Activated CD4-positive, alpha-beta T cell treated with anti-CD3 and anti-CD28 coated beads for 4 hours (primary cell): ENCODE results near the gene CDT1.
A peak's percentile ranks its signal among the peaks of the same experiment; 100 is the strongest.

Experiments
- DNase-seq, 2 donors: peaks; one replicate each; pipeline ENCODE4 v3.0.0-alpha.2; 2020

Gene CDT1

GRCh38 chr16:88806491-88807111 lies 3.0 kb downstream of the CDT1 start:
- no peak for DNase-seq

GRCh38 chr16:88807142-88807625 lies 3.6 kb downstream of the CDT1 start:
- no peak for DNase-seq

- DNase-seq, result no peak
Measured at GRCh38 chr16:88807626-88808453, 4.3 kb downstream of the CDT1 start.

- no peak for DNase-seq
Measured at GRCh38 chr16:88809068-88809675, 5.6 kb downstream of the CDT1 start.

GRCh38 chr16:88809676-88810165 lies 6.1 kb downstream of the CDT1 start:
- no peak for DNase-seq

GRCh38 chr16:88810166-88810911 lies 6.8 kb downstream of the CDT1 start:
- no peak for DNase-seq

- DNase-seq, result peak; percentile 58 to 62
Measured at GRCh38 chr16:88810912-88811768, 7.6 kb downstream of the CDT1 start.

- peak; percentile 95 to 98 for DNase-seq
Measured at GRCh38 chr16:88811769-88812512, 8.4 kb downstream of the CDT1 start, which contains the start of gene APRT. TSS of gene APRT (minus strand) at chr16:88811928. CDS start at chr16:88811899, 29 bp downstream.

GRCh38 chr16:88812513-88813268 lies 9.1 kb downstream of the CDT1 start:
- no peak for DNase-seq

- DNase-seq, result no peak
Measured at GRCh38 chr16:88813269-88814143, 9.9 kb downstream of the CDT1 start.

GRCh38 chr16:88814144-88814502 lies 10.5 kb downstream of the CDT1 start:
- no peak for DNase-seq

GRCh38 chr16:88815227-88815626 lies 11.6 kb downstream of the CDT1 start:
- DNase-seq, result no peak

GRCh38 chr16:88815901-88816589 lies 12.5 kb downstream of the CDT1 start:
- peak; percentile 42 to 52 for DNase-seq

- DNase-seq, result no peak
Measured at GRCh38 chr16:88816736-88817535, 13.3 kb downstream of the CDT1 start.

GRCh38 chr16:88817785-88818574 lies 14.4 kb downstream of the CDT1 start:
- DNase-seq, result no peak

- no peak for DNase-seq
Measured at GRCh38 chr16:88818575-88818874, 14.9 kb downstream of the CDT1 start.

- no peak for DNase-seq
Measured at GRCh38 chr16:88819126-88819525, 15.5 kb downstream of the CDT1 start.
